H1 (cell line): Measurements from ENCODE around the gene MMP8. TPM values are rescaled to one million over a fixed set of nuclear protein-coding genes. Genes with fewer than 3 reads are reported as not detected.

Experiments
- CTCF ChIA-PET: fragments of 300-600 bp; sonication (Branson Sonifier 250); formaldehyde crosslinking; loops from one replicate; lab custom pipeline; 2021; ENCODE audit not compliant: partially characterized antibody; lab: Charles Lee
- POLR2A ChIA-PET: fragments of 300-600 bp; sonication (Branson Sonifier 250); formaldehyde crosslinking; loops from one replicate; lab custom pipeline; 2021; ENCODE audit warnings: inconsistent platforms; ENCODE audit not compliant: partially characterized antibody; lab: Charles Lee
- DNase-seq, 2 experiments: peaks; one replicate each; pipeline versions ENCODE4 v3.0.0 to v3.0.0-alpha.2; 2010 to 2022; ENCODE audit warnings: low spot score in 2 of 2, low read depth in 1 of 2, mixed read lengths in 1 of 2
- FAIRE-seq: peaks from 2 replicates; lab custom pipeline; 2011; peaks lifted over from hg19 to GRCh38; lab: Jason Lieb, UNC
- H2AFZ ChIP-seq: 2 replicates; pipeline ENCODE4 v1.8.1; 2012; ENCODE audit warnings: low read length, inconsistent platforms
- H2AK5ac ChIP-seq: 2 replicates; pipeline ENCODE4 v1.6.1; 2013; ENCODE audit warnings: low read depth, low read length
- H2BK120ac ChIP-seq: replicated peaks from 2 replicates; pipeline ENCODE3; 2013; ENCODE audit warnings: low read depth, low read length, inconsistent platforms
- H2BK12ac ChIP-seq: 2 replicates; pipeline ENCODE4 v1.6.1; 2013; ENCODE audit warnings: low read depth, low read length
- H2BK15ac ChIP-seq: 2 replicates; pipeline ENCODE4 v1.6.1; 2013; ENCODE audit warnings: low read length
- H2BK20ac ChIP-seq: 2 replicates; pipeline ENCODE4 v1.6.1; 2013; ENCODE audit warnings: low read length
- H2BK5ac ChIP-seq: 2 replicates; pipeline ENCODE4 v1.6.1; 2013; ENCODE audit warnings: low read depth, low read length
- H3K14ac ChIP-seq: 2 replicates; pipeline ENCODE4 v1.6.1; 2013; ENCODE audit warnings: inconsistent platforms; ENCODE audit not compliant: insufficient read length
- H3K18ac ChIP-seq: 2 replicates; pipeline ENCODE4 v1.6.1; 2013; ENCODE audit warnings: low read length; ENCODE audit errors: extremely low read depth
- H3K23ac ChIP-seq: 2 replicates; pipeline ENCODE4 v1.6.1; 2013; ENCODE audit warnings: inconsistent platforms; ENCODE audit not compliant: insufficient read length
- H3K23me2 ChIP-seq: 2 replicates; pipeline ENCODE4 v1.6.1; 2013; ENCODE audit warnings: low read depth, low read length
- H3K27ac ChIP-seq: 2 replicates; pipeline ENCODE4 v1.6.1; 2011; ENCODE audit warnings: low read depth, low read length, inconsistent platforms
- H3K27me3 ChIP-seq, 4 experiments: replicated peaks in 1 of 4; 1 replicate in 1 of 4; 2 replicates in 3 of 4; pipeline versions ENCODE4 v1.6.1 to v1.8.1; 2011 to 2013; ENCODE audit warnings: low read length in 3 of 4, mild to moderate bottlenecking in 3 of 4, inconsistent platforms in 2 of 4, mixed read lengths in 2 of 4, moderate library complexity in 1 of 4; ENCODE audit not compliant: control insufficient read depth in 3 of 4, insufficient read depth in 3 of 4; ENCODE audit errors: extremely low read depth in 1 of 4
- H3K36me3 ChIP-seq, 4 experiments: 2 replicates each; pipeline versions ENCODE4 v1.6.1 to v1.8.1; 2011 to 2013; ENCODE audit warnings: mild to moderate bottlenecking in 4 of 4, low read length in 3 of 4, moderate library complexity in 2 of 4, control low read depth in 1 of 4, inconsistent platforms in 1 of 4; ENCODE audit not compliant: insufficient read depth in 4 of 4, control insufficient read depth in 2 of 4
- H3K4ac ChIP-seq: replicated peaks from 2 replicates; pipeline ENCODE3; 2013; ENCODE audit warnings: low read length, low read depth, mixed read lengths, inconsistent platforms; ENCODE audit not compliant: insufficient read length
- H3K4me1 ChIP-seq, 4 experiments: replicated peaks in 1 of 4; 1 replicate in 1 of 4; 2 replicates in 3 of 4; pipeline versions ENCODE4 v1.6.1 to v1.8.1; 2011 to 2013; ENCODE audit warnings: low read length in 3 of 4, inconsistent platforms in 2 of 4, mixed read lengths in 1 of 4; ENCODE audit not compliant: insufficient read depth in 4 of 4, control insufficient read depth in 3 of 4
- H3K4me2 ChIP-seq, 2 experiments: 2 replicates each; pipeline versions ENCODE4 v1.6.1 to v1.8.1; 2011 to 2013; ENCODE audit warnings: low read depth in 2 of 2, low read length in 2 of 2, control low read depth in 1 of 2, inconsistent platforms in 1 of 2, mild to moderate bottlenecking in 1 of 2; ENCODE audit not compliant: insufficient read depth in 1 of 2
- H3K4me3 ChIP-seq, 4 experiments: fragments of 200-600, 300-600 bp in 1 of 4; sonication (generic), shearing (Covaris generic), sonication (Bioruptor Twin) in 1 of 4; 2 replicates each; pipeline versions ENCODE4 v1.5.1 to v1.8.1; 2011 to 2016; ENCODE audit warnings: low read length in 4 of 4, low read depth in 3 of 4, control low read depth in 2 of 4, inconsistent platforms in 2 of 4, mild to moderate bottlenecking in 2 of 4, mixed read lengths in 1 of 4, moderate library complexity in 1 of 4; ENCODE audit not compliant: insufficient read depth in 2 of 4; ENCODE audit errors: extremely low read depth in 1 of 4
- H3K56ac ChIP-seq: replicated peaks from 2 replicates; pipeline ENCODE3; 2013; ENCODE audit warnings: low read depth, mild to moderate bottlenecking, mixed read lengths, low read length, inconsistent platforms; ENCODE audit not compliant: insufficient read length
- H3K79me1 ChIP-seq: 2 replicates; pipeline ENCODE4 v1.6.1; 2013; ENCODE audit warnings: low read depth, low read length, control low read depth
- H3K79me2 ChIP-seq, 2 experiments: 2 replicates each; pipeline versions ENCODE4 v1.6.1 to v1.8.1; 2012 to 2013; ENCODE audit warnings: low read length in 2 of 2, mild to moderate bottlenecking in 2 of 2, inconsistent platforms in 1 of 2; ENCODE audit not compliant: insufficient read depth in 2 of 2, control insufficient read depth in 1 of 2
- H3K9ac ChIP-seq, 4 experiments: replicated peaks in 1 of 4; 1 replicate in 1 of 4; 2 replicates in 3 of 4; pipeline versions ENCODE4 v1.6.1 to v1.8.1; 2011 to 2013; ENCODE audit warnings: low read depth in 3 of 4, low read length in 3 of 4, control low read depth in 2 of 4, mild to moderate bottlenecking in 2 of 4, moderate library complexity in 2 of 4, inconsistent platforms in 1 of 4; ENCODE audit errors: extremely low read depth in 1 of 4
- H3K9me3 ChIP-seq, 2 experiments: 2 replicates each; pipeline versions ENCODE4 v1.6.1 to v1.8.1; 2012 to 2013; ENCODE audit warnings: mild to moderate bottlenecking in 2 of 2, moderate library complexity in 2 of 2, control low read depth in 1 of 2, inconsistent platforms in 1 of 2, low read depth in 1 of 2, low read length in 1 of 2, mixed read lengths in 1 of 2; ENCODE audit not compliant: insufficient read depth in 2 of 2
- H4K20me1 ChIP-seq, 2 experiments: replicated peaks in 1 of 2; 2 replicates each; pipeline versions ENCODE3 to v1.8.1; 2011 to 2013; ENCODE audit warnings: inconsistent platforms in 2 of 2, low read length in 2 of 2, mild to moderate bottlenecking in 1 of 2; ENCODE audit not compliant: insufficient read depth in 2 of 2, control insufficient read depth in 1 of 2
- H4K5ac ChIP-seq: 2 replicates; pipeline ENCODE4 v1.6.1; 2013; ENCODE audit warnings: low read length, low read depth, mixed read lengths, inconsistent platforms; ENCODE audit not compliant: insufficient read length
- H4K8ac ChIP-seq: 2 replicates; pipeline ENCODE4 v1.8.0; 2013; ENCODE audit warnings: mild to moderate bottlenecking, moderate library complexity, low read length, inconsistent platforms; ENCODE audit not compliant: insufficient read depth; ENCODE audit errors: extremely low read depth
- H4K91ac ChIP-seq: replicated peaks from 2 replicates; pipeline ENCODE3; 2013; ENCODE audit warnings: low read length, mixed read lengths, inconsistent platforms; ENCODE audit not compliant: insufficient read length
- TAF1 ChIP-seq: IDR thresholded peaks from 2 replicates; pipeline ENCODE4 v1.6.1; 2011; ENCODE audit warnings: mild to moderate bottlenecking, low read depth, low read length
- polyA plus RNA-seq, 7 experiments: library from polyadenylated mRNA; depleted of rRNA in 3 of 7; stranded (reverse) in 5 of 7; unstranded in 2 of 7; fragments of >200 nt in 5 of 7; fragments of 200-250 nt in 2 of 7; gene quantifications; 1 replicate in 5 of 7; 2 replicates in 1 of 7; 4 replicates in 1 of 7; pipeline versions ENCODE4 v1.2.1 to v1.2.3, GENCODE V29; 2011 to 2013; ENCODE audit warnings: missing spikeins in 2 of 7, mixed read lengths in 2 of 7
- total RNA-seq: library from RNA; stranded (reverse); fragmentation: NEBNext Ultra II Directional; extraction: Animal tissue kit (Norgen Biotek cat#: 25700); gene quantifications from 2 replicates; pipeline ENCODE4 v1.2.1, GENCODE V29; 2021
- TF ChIP-seq, protein P1 (sequence below): fragments of 300-600 bp; sonication (generic); IDR thresholded peaks from 2 replicates; pipeline ENCODE4 v1.7.1; 2012; ENCODE audit warnings: low read length, moderate library complexity, mild to moderate bottlenecking, inconsistent platforms; ENCODE audit not compliant: insufficient replicate concordance

Gene MMP8
- total and polyA plus RNA-seq, 2 of the 8 experiments (the other 6 are each of a cell fraction or from before 2014, with no cell fraction given) = not detected

DNA sequence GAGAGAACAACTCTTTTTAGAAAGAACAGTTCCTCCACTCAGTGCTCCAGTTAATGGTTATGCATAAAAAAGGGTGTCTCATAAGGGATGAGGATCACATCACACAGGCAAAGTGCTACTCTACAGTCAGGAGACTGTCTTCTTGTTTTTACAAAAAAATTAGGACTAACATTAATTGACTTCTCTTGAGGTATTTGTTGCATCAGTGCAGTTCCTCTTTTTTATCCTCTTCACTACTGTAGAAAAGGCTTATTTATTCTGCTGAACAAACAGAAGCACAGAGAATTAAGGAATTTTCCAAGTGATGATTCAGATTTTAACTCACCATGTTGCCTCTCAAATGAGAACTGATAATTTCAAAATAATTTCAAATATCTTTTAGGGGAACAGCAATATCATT, 1.9 kb downstream of the MMP8 start:
- no peaks in the 10 kb centered on the region for H3K79me1 ChIP-seq
- no peak overlapping the region for H4K5ac ChIP-seq
- H3K27me3 ChIP-seq = peaks cover 0 to 1% (median 0%) of the 10 kb centered on the region in 4 experiments; a peak in 1 of 7 replicates
- H3K9me3 ChIP-seq = no peaks in the 10 kb centered on the region
- H2BK5ac ChIP-seq = no peak overlapping the region
- no peak for FAIRE-seq
- no peak overlapping the region for H2BK12ac ChIP-seq
- no peak overlapping the region for H3K9ac ChIP-seq
- no peak for DNase-seq
- no peak overlapping the region for H3K4me3 ChIP-seq
- H2AK5ac ChIP-seq = no peak overlapping the region
- CTCF ChIA-PET = no interaction called here
- H3K4me1 ChIP-seq = no peaks in the 10 kb centered on the region
- H2BK20ac ChIP-seq = no peak overlapping the region
- no peak overlapping the region for H4K91ac ChIP-seq
- no peaks in the 10 kb centered on the region for H3K79me2 ChIP-seq
- H3K4me2 ChIP-seq = no peak overlapping the region
- H4K20me1 ChIP-seq = no peaks in the 10 kb centered on the region
- H2BK120ac ChIP-seq = no peak overlapping the region
- POLR2A ChIA-PET = no interaction called here
- no peak overlapping the region for H3K27ac ChIP-seq
- H3K18ac ChIP-seq = no peak overlapping the region
- H3K14ac ChIP-seq = no peak overlapping the region
- no peak overlapping the region for H3K23ac ChIP-seq
- no peaks in the 10 kb centered on the region for H3K23me2 ChIP-seq
- no peak overlapping the region for H3K56ac ChIP-seq
- no peaks in the 10 kb centered on the region for H3K36me3 ChIP-seq
- H3K4ac ChIP-seq = no peak overlapping the region
- no peak overlapping the region for H4K8ac ChIP-seq
- H2BK15ac ChIP-seq = no peak overlapping the region
- no peak overlapping the region for H2AFZ ChIP-seq
- TF ChIP-seq, protein P1, sequence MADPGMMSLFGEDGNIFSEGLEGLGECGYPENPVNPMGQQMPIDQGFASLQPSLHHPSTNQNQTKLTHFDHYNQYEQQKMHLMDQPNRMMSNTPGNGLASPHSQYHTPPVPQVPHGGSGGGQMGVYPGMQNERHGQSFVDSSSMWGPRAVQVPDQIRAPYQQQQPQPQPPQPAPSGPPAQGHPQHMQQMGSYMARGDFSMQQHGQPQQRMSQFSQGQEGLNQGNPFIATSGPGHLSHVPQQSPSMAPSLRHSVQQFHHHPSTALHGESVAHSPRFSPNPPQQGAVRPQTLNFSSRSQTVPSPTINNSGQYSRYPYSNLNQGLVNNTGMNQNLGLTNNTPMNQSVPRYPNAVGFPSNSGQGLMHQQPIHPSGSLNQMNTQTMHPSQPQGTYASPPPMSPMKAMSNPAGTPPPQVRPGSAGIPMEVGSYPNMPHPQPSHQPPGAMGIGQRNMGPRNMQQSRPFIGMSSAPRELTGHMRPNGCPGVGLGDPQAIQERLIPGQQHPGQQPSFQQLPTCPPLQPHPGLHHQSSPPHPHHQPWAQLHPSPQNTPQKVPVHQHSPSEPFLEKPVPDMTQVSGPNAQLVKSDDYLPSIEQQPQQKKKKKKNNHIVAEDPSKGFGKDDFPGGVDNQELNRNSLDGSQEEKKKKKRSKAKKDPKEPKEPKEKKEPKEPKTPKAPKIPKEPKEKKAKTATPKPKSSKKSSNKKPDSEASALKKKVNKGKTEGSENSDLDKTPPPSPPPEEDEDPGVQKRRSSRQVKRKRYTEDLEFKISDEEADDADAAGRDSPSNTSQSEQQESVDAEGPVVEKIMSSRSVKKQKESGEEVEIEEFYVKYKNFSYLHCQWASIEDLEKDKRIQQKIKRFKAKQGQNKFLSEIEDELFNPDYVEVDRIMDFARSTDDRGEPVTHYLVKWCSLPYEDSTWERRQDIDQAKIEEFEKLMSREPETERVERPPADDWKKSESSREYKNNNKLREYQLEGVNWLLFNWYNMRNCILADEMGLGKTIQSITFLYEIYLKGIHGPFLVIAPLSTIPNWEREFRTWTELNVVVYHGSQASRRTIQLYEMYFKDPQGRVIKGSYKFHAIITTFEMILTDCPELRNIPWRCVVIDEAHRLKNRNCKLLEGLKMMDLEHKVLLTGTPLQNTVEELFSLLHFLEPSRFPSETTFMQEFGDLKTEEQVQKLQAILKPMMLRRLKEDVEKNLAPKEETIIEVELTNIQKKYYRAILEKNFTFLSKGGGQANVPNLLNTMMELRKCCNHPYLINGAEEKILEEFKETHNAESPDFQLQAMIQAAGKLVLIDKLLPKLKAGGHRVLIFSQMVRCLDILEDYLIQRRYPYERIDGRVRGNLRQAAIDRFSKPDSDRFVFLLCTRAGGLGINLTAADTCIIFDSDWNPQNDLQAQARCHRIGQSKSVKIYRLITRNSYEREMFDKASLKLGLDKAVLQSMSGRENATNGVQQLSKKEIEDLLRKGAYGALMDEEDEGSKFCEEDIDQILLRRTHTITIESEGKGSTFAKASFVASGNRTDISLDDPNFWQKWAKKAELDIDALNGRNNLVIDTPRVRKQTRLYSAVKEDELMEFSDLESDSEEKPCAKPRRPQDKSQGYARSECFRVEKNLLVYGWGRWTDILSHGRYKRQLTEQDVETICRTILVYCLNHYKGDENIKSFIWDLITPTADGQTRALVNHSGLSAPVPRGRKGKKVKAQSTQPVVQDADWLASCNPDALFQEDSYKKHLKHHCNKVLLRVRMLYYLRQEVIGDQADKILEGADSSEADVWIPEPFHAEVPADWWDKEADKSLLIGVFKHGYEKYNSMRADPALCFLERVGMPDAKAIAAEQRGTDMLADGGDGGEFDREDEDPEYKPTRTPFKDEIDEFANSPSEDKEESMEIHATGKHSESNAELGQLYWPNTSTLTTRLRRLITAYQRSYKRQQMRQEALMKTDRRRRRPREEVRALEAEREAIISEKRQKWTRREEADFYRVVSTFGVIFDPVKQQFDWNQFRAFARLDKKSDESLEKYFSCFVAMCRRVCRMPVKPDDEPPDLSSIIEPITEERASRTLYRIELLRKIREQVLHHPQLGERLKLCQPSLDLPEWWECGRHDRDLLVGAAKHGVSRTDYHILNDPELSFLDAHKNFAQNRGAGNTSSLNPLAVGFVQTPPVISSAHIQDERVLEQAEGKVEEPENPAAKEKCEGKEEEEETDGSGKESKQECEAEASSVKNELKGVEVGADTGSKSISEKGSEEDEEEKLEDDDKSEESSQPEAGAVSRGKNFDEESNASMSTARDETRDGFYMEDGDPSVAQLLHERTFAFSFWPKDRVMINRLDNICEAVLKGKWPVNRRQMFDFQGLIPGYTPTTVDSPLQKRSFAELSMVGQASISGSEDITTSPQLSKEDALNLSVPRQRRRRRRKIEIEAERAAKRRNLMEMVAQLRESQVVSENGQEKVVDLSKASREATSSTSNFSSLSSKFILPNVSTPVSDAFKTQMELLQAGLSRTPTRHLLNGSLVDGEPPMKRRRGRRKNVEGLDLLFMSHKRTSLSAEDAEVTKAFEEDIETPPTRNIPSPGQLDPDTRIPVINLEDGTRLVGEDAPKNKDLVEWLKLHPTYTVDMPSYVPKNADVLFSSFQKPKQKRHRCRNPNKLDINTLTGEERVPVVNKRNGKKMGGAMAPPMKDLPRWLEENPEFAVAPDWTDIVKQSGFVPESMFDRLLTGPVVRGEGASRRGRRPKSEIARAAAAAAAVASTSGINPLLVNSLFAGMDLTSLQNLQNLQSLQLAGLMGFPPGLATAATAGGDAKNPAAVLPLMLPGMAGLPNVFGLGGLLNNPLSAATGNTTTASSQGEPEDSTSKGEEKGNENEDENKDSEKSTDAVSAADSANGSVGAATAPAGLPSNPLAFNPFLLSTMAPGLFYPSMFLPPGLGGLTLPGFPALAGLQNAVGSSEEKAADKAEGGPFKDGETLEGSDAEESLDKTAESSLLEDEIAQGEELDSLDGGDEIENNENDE = no peak
- no peak for TF ChIP-seq TAF1
